GM12874 (cell line): ENCODE measurements around the gene MED10.

ENCODE experiments used
- TF ChIP-seq, protein P1 (sequence below): IDR thresholded peaks from 2 replicates; pipeline ENCODE4 v1.5.1; 2011; ENCODE audit warnings: low read depth, mild to moderate bottlenecking, control low read depth, low read length, moderate library complexity; ENCODE audit not compliant: insufficient read depth

MED10 gene

DNA sequence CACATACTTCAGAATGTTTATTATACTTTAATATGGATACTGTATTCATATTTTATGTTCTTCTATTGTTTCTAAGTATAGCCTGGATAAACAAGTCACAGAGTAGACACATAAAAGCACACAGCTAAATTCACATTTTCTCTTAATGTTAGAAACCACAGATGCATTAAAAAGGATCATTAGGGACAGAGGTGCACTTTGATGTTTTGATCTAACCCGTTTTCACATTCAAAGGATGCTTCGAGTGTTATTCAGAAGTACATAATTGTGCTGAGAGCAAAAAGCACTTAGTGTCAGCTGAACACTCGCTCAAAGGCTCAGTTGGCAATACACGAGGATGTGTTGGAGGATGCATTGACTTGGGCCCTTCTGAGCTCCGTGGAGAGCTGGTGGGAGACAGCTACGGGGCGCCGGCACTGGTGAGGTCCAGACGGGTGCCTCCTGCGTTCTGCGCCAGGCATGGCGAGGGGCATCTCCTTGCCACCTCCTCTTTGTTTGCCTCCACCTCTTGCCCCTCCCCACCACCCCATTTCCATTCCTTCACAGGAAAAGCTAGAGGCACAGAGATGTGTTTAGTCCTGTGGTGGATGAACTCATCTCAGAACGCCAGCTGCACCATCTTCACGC is 35.5 kb downstream of the MED10 start:
- TF ChIP-seq, protein P1, sequence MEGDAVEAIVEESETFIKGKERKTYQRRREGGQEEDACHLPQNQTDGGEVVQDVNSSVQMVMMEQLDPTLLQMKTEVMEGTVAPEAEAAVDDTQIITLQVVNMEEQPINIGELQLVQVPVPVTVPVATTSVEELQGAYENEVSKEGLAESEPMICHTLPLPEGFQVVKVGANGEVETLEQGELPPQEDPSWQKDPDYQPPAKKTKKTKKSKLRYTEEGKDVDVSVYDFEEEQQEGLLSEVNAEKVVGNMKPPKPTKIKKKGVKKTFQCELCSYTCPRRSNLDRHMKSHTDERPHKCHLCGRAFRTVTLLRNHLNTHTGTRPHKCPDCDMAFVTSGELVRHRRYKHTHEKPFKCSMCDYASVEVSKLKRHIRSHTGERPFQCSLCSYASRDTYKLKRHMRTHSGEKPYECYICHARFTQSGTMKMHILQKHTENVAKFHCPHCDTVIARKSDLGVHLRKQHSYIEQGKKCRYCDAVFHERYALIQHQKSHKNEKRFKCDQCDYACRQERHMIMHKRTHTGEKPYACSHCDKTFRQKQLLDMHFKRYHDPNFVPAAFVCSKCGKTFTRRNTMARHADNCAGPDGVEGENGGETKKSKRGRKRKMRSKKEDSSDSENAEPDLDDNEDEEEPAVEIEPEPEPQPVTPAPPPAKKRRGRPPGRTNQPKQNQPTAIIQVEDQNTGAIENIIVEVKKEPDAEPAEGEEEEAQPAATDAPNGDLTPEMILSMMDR = no peak

DNA sequence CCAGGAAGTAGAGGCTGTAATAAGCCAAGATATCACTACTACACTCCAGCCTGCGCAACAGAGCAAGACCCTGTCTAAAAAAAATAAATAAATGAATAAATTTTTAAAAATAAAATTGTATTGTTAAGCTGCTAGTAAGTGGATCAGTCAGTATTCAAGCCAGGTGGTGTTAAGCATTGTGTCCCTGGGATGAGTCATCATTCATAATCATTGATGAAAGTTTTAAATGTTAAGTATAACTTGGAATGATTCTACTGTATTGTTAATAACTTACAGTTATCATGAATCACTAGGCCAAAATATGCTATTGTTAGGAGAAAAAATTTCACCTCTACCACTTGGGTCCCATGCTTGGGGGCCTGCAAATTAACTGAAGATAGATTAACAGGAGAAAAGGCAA is 38.2 kb downstream of the MED10 start:
- TF ChIP-seq, protein P1 = no peak

DNA sequence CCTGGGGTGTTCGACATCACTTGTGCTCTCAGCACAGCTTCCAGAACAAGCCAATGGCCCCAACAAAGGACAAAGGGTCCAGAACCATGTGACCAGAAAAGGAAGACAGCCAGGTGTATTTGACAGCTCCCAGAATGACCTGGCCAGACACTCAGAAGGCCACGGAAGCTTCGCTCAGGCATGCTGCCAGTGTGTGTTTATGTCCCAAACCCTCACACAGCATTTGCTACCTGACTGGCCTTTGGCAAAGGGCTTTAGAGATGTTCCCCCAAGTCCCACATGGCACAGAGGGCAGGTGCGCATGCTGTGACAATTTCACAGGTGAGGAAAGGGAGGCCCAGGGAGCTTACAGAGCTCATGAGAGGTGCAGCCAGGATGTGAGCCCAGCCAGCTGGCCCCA is 39.5 kb downstream of the MED10 start:
- TF ChIP-seq, protein P1 = no peak

DNA sequence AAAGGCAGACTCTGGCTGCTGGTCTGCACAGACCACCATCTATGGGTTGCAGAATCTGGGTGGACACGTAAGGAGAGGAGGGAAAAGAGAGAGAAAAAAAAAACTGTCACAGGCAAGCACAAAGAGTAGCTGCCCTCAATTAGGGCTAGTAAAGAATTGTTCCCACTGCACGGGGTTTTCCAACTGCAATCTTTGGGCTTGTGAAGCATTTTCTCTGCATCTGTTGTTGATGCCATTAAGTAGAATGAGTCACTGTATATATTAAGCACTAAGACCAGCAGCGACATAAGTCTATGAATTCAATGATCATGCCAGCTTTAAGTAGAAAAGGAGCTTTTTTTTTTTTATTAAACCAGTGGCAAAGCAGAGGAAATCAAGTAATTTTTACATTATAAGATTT is 40.2 kb downstream of the MED10 start:
- TF ChIP-seq, protein P1 = no peak

DNA sequence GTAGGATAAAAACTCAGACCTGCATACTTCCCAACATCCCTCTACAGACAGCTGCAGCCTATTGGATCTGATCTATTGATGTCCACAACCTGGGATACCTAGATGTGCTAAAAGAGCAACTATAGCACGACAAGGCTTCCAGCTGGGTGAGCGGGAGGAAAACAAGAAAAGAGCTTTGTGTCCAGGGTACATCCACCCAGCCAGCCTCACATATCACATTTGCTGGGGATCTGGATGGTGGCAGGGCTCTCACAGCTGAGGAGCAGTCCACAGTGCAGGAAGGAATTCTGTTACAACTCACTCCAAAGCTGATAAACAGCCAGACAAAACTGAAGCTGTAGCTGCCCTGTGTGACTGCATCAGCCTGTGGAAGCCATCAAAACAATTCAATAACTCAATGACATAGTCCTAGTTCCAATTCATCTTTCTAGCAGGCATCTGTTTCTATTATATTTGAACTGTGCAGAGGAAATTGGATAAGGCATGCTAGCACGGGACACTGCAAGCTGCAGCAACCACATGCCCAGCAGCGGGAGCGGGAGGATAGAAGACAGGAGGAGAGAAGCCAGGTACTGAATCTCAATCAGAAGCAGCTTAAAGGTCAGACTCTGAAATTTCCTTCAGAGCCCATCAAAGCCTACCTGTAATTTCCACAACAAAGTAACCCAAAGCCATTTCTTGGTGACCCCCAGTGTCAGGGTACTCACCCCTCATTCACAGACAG is 45.0 kb downstream of the MED10 start:
- TF ChIP-seq, protein P1 = no peak

DNA sequence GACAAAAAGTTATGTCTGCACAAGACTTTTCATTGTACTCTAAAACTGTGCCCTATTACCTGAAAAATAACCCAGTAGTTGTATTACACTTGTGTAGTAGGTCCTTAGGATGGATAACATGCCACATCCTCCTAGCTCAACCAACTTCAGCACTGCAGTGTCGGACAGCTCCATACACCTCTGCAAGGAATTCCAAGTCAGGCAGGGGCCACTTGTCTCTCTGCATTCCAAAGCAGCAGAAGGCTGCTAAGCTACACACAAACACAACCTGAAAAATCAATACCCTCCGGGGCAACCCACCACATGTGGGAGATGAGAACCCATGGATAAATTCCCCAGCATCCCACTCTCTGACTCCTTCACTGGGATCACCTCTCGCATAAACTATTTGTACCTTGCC is 50.2 kb downstream of the MED10 start:
- TF ChIP-seq, protein P1 = no peak

DNA sequence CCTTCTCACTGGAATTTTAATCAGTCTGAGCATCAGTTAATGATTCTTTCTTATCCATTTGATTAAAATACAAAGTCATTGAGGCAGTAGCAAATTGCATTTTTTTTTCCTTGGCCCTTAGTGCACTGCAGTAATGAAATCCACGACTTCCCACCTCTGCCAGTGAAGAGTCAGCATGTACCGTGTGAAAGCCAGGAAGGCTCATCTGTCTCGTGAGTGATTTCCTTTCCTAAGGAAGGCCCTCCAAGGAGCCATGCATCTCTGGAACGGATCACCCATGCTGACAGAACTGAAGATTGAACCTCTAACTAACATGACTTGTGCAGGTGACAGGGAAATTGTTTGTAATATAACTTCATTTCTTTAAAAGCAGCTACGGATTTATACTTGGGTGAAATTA is 51.6 kb downstream of the MED10 start:
- TF ChIP-seq, protein P1 = no peak
